ENCODE measurements around the gene S100A11. TPM values are rescaled to one million over a fixed set of nuclear protein-coding genes. Genes with fewer than 3 reads are reported as not detected.

Gene S100A11
- total RNA-seq, 1 experiment from 2014 or later = 1,562 TPM

Other genes with a start within 250 kb of the S100A11 start
- 5.6 and 10.6 TPM in 2 replicates for gene TDRKH, start 246.5 kb downstream of the S100A11 start, total RNA-seq (2022)
- gene LINGO4, start 231.6 kb downstream of the S100A11 start, total RNA-seq (2022) = 0.10 TPM in 1 of 2 replicates, not detected in the other
- 0.40 and 0.81 TPM in 2 replicates for gene RORC, start 205.2 kb downstream of the S100A11 start, total RNA-seq (2022)
- gene C2CD4D, start 197.2 kb downstream of the S100A11 start, total RNA-seq (2022) = not detected in 2 replicates
- gene THEM5, start 183.3 kb downstream of the S100A11 start, total RNA-seq (2022) = not detected in 2 replicates
- 27.5 and 29.1 TPM in 2 replicates for gene THEM4, start 127.5 kb downstream of the S100A11 start, total RNA-seq (2022)
- gene S100A10, start 43.1 kb downstream of the S100A11 start, total RNA-seq (2022) = 1,693 and 1,694 TPM in 2 replicates
- gene TCHHL1, start 52.1 kb upstream of the S100A11 start, total RNA-seq (2022) = not detected in 2 replicates
- 0.12 and 0.22 TPM in 2 replicates for gene TCHH, start 78.4 kb upstream of the S100A11 start, total RNA-seq (2022)
- not detected in 2 replicates for gene RPTN, start 122.2 kb upstream of the S100A11 start, total RNA-seq (2022)
- gene HRNR, start 187.2 kb upstream of the S100A11 start, total RNA-seq (2022) = not detected in 2 replicates